DMS114 treated with DMSO at 0.1 percent for 48 hours (cell line): ENCODE data around the gene CEP112.
"Not testable (repeated sequence)": the region's sequence is repeated elsewhere in the genome, so short reads cannot be mapped to it uniquely, and the experiment has no call there.

ENCODE experiments used
- DNase-seq: peaks from one replicate; lab custom pipeline; 2025; ENCODE audit not compliant: unreplicated experiment; lab: John Stamatoyannopoulos, UW

Gene CEP112

GRCh38 chr17:65848751-65849150 lies 343.2 kb downstream of the CEP112 start:
- no peak for DNase-seq

GRCh38 chr17:65841089-65841488 lies 350.8 kb downstream of the CEP112 start:
- no peak for DNase-seq

- DNase-seq = not testable (repeated sequence)
Measured at GRCh38 chr17:65837232-65837631, 354.7 kb downstream of the CEP112 start.

DNA sequence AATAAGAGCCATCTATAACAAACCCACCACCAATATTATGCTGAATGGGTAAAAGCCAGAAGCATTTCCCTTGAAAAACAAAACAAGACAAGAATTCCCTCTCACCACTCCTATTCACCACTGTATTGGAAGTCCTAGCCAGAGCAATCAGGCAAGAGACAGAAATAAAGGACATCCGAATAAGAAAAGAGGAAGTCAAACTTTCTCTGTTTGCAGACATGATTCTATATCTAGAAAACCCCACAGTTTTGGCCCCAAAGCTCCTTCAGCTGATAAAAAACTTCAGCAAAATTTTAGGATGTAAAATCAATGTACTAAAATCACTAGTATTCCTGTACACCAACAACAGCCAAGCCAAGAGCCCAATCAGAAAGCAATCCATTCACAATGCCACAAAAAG lies 358.7 kb downstream of the CEP112 start:
- no peak for DNase-seq

GRCh38 chr17:65830356-65830755 lies 361.6 kb downstream of the CEP112 start:
- DNase-seq = no peak

DNA sequence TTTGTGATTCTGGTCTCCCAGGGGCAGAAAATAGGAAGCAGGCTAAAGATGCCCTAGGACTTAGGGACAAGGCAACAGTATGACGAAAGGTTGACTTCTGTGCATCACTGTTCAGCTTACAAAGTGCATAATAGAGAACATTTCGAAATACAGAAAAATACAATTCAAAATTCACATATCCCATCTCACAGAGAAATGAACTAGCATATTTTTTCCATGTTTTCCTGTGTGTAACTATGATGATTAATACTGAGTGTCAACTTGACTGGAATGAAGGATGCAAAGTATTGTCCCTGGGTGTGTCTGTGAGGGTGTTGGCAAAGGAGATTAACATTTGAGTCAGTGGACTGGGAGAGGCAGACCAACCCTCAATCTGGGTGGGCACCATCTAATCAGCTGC lies 365.4 kb downstream of the CEP112 start:
- not testable (repeated sequence) for DNase-seq

DNA sequence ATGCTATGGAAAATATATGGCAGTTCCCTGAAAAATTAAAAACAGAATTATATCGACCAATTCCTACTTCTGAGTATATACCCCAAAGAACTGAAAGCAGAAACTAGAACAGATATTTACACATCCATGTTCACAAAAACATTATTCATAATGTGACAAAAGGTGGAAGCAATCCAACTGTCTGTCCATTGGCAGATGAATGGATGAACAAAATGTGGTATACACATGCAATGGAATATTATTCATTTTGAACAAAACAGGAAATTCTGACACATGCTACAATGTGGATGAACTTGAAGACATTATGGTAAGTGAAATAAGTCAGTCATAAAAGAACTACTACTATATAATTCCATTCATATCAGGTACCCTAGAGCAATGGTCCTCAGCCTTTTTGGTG lies 367.0 kb downstream of the CEP112 start:
- DNase-seq = no peak

DNA sequence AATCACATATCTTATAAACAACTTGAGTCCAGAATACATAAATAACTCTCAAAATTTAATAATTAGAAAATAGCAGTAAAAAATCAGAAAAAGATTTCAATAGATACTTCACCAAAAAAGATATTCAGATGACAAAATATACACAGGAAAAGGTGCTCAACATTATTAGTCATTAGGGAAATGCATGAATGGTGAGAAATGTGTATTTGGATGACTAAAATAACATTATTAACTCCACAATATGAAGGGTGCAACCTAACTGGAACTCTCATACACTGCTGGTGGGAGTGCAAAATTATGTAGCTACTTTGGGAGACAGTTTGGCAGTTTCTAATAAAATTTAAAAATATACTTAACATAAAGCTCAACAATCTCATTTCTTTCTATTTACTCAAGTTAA lies 368.2 kb downstream of the CEP112 start:
- no peak for DNase-seq

GRCh38 chr17:65820811-65821210 lies 371.1 kb downstream of the CEP112 start:
- no peak for DNase-seq

DNA sequence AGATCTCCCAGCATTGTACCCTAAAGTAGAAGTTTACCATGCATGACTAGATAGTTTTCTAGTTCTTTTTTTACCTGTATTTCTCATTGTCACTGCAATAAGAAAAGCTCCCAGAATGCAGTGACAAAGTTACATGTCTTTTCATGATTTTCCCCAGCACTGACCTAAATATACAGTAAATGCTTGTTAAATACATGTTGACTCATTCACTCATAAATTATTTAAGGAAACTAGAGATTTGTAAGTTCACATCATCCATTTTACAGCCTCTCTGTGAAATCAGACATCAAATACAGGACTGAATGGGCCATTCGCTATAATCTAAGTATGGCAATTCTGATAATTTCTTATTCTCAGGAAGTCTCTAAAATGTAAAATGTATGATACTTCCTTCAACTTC lies 371.6 kb downstream of the CEP112 start:
- no peak for DNase-seq

- no peak for DNase-seq
Measured at GRCh38 chr17:65819810-65820209, 372.1 kb downstream of the CEP112 start.

GRCh38 chr17:65817951-65818350 lies 374.0 kb downstream of the CEP112 start:
- DNase-seq = no peak

GRCh38 chr17:65814418-65814817 lies 377.5 kb downstream of the CEP112 start:
- no peak for DNase-seq

DNA sequence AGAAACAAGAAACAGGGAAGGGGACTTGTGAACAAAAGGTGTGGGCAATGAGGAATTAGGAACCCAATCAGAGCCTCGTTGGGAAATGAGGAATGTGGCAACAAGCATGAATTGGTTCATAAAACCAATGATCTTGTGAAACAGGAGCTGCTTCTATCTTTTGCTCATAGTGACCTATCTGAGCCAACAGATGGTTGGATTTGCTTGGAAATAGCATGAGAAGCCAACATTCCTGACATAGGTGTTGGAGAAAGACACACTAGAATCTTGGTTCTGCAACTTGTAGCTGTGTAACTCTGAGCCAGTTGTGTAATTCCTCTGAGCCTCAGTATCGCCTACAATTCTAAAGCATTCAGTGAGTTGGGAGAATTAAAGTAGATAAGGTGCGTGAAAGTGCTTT lies 378.6 kb downstream of the CEP112 start:
- no peak for DNase-seq

DNA sequence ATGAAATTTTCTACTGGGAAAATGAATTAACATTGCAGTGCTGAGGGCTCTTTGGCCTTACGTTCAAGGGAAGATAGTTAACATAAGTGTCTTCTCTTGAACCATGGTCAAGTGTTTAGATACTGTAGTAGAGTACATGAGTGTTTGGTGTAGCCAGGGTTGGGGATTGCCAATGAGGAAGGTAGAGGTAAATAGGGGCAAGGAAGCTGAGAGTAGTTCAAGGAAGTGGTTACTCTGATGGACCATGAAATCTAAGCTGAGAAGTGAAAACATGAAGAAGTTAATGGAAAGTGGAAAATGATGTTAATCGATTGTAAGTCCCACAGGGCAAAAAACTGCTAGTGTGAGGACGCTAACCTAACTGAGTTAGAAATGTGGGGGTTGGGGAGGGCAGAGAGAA lies 380.9 kb downstream of the CEP112 start:
- no peak for DNase-seq

DNA sequence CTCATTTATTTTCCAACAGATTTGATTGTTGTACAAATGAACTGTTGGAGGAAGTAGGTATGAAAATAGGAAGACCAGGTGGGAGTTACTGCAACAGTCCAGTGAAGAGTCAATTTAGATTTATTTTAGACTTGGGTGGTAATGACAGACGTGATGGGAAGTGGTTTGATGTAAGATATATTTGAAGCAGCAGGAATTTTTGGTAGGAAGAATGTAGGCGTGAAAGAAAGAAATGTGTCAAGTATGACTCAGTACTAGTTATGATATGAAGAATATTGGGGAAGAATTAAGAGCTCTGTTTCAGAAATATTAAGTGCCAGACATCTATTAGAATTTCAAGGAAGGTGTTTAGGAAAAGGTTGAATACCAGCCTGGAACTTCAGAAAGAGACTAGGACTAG lies 382.6 kb downstream of the CEP112 start:
- DNase-seq = no peak

- not testable (repeated sequence) for DNase-seq
Measured at GRCh38 chr17:65808566-65808965, 383.4 kb downstream of the CEP112 start.

DNA sequence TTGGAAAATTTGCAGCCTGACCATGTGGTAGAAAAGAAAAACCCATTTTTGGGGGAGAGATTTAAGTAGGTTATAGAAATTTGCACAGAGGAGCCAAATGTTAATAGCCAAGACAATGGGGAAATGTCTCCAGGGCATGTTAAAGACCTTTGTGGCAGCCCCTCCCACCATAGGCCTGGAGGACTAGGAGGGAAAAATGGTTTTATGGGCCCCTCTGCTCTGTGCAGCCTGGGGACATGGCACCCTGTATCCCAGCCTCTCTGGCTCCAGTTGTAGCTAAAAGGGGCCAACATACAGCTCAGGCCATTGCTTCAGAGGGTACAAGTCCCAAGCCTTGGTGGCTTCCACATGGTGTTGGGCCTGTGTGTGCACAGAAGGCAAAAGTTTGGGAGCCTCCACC lies 384.6 kb downstream of the CEP112 start:
- DNase-seq = no peak

DNA sequence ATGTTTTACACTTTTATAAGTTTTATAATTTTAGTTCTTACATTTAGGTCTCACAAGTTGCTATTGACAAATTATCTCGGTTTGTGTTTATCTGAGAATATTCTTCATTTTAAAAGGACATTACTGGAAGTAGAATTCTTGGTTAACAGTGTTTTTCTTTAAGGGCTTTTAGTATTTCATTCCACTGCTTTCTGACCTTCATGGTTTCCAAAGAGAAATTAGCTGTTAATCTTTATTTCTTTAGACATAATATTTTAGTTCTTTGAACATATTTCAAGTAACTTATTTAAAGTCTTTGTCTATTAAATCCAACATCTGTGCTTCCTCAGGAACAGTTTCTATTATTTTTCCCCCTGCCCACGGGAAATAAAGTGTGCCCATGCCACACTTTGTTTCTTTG lies 390.4 kb downstream of the CEP112 start:
- DNase-seq = no peak

DNA sequence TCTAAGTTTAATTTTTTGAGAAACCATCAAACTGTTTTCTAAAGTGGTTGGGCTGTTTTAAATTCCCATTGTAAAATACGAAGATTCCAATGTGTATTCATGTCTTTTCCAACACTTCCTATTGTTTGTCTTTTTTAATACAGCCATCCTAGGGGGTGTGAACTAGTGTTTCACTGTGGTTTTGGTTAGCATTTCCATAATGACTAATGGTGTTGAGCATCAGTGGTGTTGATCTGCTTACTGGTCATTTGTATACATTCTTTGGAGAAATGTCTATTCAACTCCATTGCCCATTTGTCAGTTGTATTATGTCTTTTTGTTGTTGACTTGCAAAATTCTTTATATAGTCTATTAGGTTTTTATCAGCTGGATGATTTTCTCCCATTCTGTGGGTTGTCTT lies 391.3 kb downstream of the CEP112 start:
- DNase-seq = no peak

GRCh38 chr17:65799869-65800268 lies 392.1 kb downstream of the CEP112 start:
- DNase-seq = no peak

- DNase-seq = no peak
Measured at GRCh38 chr17:65799454-65799853, 392.5 kb downstream of the CEP112 start.

GRCh38 chr17:65797809-65798208 lies 394.1 kb downstream of the CEP112 start:
- no peak for DNase-seq

DNA sequence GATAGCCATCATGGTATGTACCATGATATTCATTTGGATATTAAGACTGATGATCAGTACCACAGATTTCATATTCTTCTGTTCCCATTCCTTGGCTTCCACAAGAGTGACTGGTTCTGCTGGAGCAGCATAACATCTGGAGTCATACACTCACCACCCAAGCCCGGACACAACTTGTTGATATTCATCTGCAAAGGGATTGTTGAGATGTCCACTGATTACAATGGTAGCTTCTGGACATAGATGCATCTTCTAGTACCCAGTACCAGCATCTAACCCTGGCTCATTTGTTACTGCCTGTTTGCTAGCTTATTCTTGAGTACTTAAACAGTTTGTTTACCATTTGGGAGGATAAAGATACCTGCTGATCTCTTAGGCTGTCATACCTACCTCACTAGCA lies 394.8 kb downstream of the CEP112 start:
- no peak for DNase-seq
